ENCODE data around the gene OSBP2.

Gene OSBP2

DNA sequence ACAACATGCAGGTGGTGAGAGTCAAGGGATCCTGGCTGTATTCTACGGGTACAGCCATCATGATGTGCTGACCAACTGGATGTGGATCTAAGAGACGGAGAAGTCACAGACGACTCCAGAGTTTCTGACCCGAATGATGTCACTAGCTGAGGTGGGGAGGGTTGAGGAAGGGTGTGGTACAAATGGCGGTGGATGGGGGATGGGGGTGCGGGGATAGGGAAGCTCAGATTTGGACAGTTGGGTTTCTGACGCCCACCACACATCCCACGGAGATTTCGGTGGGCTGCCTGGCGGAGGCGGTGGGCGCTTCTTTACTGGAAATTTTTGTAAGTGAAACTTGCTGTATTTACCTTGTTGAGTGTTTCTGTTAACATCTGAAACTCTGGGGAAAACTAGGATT is 126.7 kb downstream of the OSBP2 start:
- no peak for DNase-seq

DNA sequence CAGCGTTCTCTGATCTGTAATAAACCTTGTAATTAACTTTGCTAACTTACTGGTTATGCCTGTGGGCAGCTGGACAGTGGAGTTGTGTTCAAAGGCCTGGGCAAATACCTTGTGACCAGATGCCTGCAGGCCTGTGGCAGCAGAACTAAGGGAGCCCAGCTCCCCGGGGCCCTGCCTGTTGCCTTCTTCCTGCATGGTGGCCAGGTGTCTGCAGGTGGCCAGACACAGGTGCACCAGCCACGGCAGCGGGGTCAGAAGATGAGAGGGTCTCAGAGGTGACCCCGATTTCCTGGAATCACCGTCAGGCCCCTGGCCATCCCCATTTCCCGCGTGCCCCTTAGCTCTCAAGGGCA is 127.2 kb downstream of the OSBP2 start:
- DNase-seq: no peak

DNA sequence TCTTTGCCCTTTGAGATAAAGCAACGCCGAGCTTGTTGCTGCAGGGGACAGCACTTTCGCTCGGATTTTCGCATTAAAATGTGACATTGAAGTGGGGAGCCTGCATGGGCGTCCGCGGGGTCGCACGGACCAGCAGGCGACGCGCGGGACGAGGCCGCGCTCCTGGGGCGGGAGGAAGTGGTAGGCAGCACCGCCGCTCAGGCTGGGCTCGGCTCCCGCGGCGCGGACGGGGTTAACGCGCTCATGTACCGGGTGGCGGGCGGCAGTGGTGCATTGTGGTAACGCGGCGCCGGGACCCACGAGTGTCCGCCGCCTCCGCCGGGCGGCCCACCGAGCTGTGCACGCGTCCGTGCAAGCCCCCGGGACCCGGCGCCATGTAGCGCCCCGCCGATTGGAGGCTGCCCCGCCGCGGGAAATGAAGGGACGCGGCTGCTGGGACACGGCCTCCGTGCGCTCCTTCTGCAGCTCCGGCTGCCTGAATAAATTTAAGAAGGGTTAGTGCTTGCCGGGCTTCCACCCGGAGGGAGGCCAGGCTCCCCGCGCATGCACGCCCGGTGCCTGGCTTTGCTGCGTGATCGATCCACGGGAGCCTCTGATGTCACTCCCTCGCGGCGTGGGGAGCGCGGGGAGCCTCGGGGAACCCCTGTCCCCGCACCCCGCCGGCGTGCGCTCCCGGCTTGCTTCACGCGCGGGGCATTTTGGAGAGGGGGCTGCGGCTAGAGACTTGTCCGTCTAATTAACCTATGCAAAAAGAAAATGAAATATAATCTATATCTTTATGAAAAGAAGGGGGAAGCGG is 127.7 kb downstream of the OSBP2 start:
- DNase-seq: no peak

DNA sequence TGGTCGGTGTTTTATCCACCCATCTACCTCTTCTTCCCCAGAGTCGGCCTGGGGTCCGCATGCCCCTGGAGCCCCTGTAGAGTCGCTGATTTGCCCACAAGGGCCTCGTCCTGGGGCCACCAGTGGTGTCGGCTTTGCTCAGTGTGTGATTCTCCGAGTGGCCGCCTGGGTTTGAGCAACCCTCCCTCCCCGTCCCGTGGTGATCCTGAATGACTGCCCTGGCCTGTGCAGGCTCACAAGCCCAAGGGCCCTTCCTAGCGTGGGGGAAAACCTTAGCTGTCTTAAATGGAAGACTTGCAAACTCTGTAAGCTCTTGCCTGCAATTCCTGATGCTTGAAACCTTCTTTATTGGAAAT is 128.3 kb downstream of the OSBP2 start:
- DNase-seq: no peak

DNA sequence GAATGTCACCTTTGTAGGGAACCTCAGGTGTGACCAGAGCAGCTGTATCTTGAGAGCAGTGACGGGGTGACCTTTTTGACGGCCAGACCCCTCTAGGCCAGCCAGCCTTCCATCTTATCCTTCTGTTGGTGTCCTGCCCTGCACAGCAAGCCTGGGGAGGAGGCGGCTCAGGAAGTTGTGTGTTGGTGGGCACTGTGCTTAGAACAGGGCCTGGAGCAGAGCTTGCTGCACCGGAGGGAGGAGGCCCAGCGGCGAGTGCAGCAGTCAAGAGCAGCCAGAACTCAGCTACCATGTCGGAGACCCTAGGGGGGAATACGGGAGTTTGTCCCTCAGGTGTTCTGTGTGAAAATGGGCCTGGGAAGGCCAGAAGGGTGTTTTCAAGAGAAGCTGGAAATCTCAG is 129.4 kb downstream of the OSBP2 start:
- no peak for DNase-seq

DNA sequence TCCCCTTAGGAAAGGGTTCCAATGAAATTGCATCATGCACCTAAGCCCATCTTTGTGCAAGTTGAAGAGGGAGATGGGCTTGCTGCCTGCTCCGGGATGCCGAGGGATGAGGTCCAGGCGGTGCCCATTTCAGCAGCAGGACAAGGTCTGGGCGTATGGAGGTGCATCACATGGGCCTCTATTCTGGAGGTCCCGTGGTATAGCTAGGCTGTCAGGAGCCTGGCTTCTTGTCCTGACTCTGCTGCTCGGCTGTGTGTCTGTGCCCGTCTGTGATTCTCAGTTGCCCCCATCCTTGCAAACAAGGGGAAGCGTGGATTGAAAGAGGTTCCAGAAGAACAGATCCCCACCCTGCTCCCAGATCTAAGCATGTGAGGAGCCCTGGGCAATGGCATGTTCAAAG is 130.0 kb downstream of the OSBP2 start:
- no peak for DNase-seq

DNA sequence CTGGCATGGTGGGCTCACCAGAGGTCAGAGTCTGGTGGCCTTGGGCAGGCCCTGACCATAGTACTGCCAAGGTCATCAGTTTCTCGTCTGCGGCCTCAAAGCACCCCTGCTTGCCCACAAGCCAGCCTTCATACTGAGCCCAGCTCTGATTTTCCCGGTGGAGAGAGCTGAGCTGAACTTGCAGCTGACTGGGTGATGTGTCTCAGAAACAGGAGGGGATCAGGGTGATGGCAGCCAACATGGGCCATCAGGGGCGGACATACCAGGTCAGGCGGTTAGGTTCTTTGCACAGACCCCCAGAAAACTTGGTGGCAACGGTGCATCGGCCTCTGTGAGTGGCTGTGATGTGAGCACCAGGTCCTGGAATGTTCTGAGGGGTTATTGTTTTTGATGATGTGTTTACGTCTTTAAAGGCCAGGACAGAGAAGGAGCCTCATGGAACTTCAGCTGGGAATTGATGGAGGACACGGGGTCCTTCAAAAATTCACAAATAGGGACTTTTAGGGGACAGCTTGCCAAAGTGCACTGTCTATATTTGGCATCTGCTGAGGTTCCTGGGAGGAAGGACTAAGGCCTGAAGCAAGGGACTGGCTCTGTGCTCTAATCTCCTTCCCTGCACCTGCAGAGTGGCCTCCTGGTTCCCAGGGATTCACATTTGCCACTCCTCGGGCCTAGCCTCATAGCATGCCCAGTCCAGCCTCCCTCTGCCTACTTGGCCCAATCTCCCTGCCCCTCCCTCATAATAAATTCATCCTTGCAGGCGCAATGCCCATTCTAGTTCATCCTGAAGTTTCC is 131.2 kb downstream of the OSBP2 start:
- DNase-seq: no peak

DNA sequence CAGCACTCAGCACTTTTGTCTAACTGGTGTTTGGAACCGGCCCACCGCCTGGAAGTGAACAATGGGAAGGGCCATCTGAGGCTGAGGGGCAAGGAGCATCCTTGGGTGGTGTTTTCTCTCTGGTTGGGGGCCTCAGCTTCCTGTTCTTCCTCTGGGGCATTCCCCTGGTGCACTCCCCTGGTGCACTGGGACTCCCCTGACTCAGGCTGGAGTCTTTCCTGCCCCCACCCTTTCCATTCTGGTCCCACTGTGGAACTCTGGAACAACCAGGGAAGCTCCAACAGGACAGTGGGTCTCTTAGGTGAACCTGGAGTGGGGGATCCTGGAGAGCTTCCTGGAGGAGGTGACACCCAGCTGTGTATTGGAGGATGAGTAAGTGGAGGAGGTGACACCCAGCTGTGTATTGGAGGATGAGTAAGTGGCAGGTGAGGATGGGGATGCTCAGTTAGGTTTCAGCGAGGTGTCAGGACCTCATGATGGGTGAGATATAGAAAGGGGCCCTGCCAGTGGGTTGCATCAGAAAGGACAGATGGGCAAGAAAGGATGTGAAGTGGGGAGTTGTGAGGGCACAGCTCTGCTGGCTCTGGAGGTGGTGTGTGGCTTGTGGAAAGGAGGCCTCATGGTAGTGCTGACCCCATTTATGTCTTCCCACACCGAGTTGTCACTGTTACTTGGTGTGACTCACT is 132.1 kb downstream of the OSBP2 start:
- no peak for DNase-seq

DNA sequence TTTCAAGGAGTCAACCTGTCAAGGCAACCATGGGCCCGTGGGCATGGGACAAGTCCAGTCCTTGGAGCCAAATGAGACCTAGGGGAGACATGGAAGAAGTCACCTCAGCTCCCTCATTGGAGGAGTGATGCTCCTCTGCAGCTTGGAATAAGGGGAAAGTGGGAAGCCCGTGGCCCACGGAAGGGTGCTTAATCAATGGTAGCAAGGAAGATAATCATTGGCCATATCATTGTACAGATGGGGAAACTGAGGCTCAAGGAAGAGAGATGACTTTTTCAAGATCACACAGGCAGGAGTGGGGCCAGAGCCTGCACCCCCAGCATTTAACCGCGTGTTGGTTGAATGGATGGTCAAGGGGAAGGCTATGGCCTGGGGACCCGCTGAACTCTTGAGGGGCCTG is 133.0 kb downstream of the OSBP2 start:
- no peak for DNase-seq

DNA sequence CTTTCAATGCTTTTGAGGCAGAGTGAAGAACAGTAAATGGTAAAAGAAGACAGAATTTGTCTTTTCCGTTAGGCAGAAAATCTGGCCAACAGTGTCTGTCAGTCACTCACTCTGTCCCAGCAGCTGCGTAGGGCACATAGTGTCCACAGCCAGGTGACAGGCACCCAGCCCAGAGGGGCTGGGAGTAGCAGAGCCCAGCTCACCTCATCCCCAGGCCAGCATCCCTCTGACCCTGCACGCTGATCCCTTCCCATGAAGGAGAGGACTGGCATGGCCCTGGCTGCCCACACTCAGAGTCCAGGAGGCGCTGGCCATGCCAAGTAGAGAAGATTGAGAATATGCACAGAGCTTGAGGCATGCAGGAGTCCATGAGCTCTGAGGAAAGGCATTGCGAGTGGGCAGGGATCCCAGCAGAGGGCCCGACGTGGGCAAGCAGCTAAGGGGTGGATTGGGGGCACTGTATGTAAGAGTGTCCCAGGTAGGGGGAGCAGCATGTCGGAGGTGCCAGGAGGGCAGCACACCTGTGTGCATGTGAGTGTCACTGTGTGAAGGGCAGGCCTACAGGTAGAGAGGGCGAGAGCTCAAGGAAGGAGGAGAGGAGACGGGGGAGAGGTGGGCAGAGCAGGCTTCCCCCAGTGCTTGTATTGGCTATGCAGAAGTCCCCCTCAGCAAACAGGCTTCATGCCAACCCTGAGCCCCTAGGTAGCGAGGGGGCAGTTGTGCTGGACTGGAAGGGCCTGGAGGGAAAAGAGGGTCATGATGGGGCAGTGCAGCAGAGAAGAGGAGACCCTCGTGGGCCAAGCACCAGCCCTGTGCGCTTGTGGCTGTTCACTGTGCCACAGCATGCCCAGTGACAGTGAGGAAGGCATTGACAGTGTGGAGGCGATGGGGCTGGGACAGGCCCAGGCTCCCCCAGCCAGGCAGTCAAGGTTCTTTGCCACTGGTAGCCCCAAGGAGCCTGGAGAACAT is 133.8 kb downstream of the OSBP2 start:
- no peak for DNase-seq

DNA sequence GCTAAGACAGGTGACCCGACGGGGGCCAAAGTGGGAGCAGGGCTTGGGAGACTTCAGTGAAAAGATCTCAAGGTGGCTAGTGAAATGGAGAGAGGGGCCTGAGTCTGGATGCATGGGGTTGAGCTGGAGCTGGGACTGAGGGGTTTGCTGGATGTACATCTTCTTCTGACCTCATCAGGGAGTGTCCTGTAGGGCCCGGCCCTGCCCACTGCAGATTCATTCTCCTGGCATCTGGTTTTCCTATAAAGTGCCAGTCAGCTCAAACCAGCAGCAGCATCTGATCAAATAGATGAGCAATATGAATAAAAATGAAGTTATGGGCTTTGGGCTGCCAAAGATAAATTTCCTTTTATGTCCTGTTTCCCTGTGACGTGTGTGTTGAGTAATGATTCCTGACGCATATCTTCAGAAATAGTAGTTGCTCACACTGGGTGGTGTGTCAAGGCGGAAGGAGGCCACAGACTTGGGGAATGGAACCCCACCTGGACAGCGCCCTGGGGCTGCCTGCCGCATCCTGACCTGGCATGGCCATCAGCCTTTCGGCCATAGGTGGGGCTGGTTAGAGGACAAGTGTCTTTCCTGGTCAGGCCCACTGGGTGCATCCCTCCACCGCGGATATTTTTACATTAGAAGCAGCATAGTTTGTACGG is 135.4 kb downstream of the OSBP2 start:
- DNase-seq: no peak

DNA sequence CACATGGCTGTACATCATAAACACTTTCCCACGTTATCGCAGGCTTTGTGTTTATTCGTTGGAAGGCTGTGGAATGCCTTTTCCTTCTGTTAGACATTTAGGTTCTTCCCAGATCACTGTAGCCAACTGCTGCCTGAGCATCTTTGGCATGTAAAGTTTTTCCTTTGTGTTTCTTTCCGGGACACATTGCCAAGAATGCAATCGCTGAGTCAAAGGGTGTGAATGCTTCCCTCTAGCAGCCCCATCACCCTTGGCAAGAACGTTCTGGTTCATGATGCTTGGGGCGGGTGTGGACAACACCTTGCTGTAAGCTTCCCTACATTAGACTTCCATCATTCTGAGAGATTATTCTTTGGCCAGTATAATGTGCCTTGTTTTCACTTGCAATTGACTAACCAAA is 136.2 kb downstream of the OSBP2 start:
- DNase-seq: no peak

DNA sequence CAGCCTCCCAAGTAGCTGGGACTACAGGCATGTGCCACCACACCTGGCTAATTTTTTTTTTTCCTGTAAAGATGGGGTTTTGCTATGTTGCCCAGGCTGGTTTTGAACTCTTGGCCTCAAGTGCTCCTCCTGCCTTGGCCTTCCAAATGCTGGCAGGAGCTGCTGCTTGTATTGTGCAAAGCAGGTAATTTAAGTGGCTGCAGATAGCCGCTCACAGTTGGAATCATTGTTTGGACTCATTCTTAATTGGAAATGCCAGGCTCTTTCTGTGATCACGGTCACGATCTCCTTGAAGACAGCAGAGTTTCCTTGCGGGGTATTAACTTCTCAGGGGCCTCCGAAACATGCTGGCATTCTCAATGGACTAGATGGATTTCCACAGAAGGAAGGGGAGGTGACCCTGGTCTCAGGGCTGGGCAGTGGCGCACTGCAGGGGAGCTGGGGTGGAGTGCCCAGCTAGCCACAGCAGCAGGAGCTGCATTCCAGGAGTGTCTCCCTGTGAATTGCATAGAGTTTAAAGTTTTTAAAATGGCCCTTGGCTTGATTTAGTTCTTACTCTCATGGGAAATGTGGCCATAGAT is 137.8 kb downstream of the OSBP2 start:
- no peak for DNase-seq

DNA sequence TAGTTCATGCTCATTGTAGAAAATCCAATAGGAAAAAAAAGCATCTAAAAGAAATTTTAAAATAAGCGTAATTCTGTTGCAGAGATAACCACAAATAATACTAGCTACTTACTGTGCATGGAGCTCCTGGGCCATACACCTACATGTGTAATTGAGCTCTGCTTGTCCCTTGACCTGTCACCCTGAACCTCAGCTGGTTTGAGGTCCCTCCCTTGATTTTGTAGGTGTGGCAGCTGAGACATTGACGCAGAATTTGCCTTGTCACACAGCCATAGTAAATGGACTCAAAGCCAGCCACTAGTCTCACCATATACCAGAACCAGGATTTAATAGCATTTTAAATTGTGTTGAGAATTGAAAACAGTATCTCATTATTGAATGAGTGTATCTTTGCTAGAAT is 138.6 kb downstream of the OSBP2 start:
- DNase-seq: no peak

DNA sequence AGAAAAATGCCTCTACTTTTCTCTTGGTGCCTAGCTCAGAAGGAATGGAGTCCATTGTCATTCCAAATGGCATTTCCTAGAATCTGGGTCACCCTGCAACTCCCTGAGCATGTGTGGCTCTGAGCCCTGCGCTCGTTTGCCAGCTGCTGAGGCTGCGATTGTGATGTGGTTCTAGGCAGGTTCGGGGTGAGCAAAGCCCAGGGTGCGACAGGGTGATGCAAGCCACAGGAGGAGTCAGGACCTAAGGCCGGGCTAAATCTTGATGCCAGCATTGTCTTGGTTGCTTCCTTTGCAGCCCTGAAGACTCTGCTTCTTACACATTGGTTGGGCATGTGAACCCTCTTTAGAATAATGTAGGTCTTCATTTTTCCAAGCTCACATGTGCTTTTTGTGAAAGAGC is 142.9 kb downstream of the OSBP2 start:
- no peak for DNase-seq

DNA sequence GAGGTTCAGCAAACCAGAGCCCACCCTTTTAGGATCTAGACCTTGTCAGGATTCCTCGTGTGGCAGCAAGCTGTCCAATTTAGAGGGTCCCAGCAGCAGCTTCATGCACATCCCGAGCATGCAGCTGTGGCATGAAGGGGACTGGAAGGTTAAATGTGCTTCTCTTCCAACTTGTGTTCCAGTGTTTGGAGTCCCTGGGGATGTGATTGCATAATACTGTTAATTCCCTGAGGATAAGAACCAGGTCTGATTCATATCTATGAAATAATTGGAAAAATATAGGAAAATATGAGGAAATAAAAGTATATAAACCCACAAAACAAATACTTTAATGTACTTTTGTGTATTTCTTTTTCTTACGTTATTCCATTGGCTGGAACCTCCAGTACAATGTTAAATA is 143.4 kb downstream of the OSBP2 start:
- DNase-seq: no peak

DNA sequence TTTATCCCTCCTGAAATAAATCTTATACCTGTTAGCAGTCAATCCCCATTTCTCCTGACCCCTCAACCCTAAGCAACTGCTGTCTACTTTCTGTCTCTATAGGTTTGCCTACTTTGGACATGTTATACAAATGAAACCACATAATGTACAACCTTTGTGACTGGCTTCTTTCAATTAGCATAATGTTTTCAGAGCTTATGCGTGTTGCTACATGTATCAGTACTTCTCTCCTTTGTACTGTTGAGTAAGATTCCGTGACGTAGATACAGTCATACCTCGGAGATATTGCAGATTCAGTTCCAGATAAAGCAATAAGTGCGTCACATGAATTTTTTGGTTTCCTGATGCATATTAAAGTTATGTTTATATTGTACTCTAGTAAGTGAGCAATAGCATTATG is 146.6 kb downstream of the OSBP2 start:
- no peak for DNase-seq

DNA sequence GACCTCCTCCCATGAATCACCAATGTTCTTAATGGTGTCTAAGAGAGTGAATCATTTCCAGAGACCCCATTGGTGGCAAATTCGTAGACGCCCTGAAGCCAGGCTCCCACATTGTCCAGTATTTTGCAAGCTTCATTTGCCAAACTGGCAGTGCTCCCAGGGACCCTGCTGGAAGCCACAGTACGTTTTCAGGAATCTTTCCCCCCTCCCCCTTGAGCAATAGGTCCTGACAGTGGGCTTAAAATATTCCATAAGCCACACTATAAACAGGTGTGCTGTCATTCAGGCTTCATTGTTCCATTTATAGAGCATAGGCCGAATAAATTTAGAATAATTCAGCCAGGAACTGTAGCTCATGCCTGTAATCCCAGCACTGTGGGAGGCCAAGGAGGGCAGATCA is 148.6 kb downstream of the OSBP2 start:
- no peak for DNase-seq

DNA sequence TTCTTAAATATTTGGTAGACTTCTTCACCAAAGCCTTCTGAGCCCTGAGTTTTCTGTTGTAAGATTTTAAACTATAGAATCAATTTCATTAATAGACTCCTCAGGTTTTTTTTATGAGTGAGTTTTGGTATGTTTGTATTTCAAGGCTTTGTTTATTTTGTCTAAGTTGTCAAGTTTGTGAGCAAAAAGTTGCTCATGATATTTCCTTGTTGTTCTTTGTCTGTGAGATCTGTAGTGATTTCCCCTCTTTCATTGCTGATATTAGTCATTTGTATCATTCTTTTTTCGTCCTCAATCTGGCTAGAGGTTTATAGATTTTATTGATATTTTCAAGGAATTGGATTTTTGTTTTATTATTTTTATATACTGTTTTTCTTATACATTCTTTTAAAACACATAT is 152.9 kb downstream of the OSBP2 start:
- no peak for DNase-seq

DNA sequence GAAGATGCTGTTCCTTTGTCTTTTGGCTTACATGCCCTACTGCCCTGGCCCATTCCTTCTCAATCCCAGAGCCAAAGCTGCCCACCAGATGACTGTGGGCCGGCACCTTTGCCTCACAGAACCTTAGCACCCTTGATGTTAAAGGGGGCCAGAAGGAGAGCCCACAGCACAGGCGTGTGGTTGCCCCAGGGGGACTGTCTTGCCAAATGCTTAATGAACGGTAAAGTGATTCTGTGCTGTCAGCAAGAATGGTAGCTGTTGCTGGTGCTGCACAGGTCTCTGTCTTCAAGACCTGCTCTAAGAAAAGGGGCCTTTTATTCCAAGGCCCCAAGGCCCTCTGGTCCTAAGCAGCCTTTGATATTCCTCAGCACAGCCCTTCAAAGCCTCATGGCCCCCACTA is 160.6 kb downstream of the OSBP2 start:
- DNase-seq: no peak

DNA sequence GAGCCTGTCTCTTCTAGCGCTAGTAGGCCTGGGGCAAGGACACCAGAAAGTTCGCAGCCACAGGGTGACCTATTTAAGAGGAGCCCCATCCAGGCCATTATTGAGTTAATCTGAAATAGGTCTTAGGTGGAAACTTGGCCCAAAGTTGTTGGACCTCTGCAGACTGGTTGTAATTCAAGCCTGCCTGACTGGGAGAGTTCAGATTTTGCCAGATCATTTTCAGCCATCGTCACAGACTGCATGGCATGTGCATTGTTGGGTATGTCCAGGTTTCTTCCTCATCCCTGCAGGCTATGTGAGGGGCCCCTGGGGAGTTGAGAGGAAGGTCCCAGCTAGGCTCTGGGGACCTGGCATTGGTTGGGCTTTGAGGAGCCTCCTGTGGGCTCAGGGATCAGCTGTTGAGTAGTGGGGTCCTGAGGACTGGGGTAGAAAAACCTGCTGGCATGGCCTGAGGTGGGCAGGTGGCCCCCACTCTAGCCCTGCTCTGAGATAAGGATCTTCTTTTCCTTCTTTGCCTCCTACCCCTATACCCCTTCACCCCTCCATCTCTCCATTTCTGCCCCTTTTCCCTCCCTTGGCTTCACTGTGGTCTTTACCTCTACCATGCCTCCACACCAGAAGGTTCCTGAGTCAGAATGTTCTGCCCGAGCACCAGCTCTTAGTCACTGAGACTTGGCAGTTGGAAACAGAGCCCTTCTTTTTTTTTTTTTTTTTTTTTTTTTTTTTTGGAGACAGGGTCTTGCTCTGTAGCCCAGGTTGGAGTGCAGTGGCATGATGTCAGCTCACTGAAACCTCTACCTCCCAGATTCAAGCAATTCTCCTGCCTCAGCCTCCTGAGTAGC is 161.2 kb downstream of the OSBP2 start:
- DNase-seq: no peak

All from NCI-H1694 treated with DMSO at 0.1 percent for 48 hours (cell line).